Measurements from ENCODE around the gene RAB28. TPM values are rescaled to one million over a fixed set of nuclear protein-coding genes. Genes with fewer than 3 reads are reported as not detected.
A peak's percentile ranks its signal among the peaks of the same experiment; 100 is the strongest.

RAB28 gene
- total RNA-seq = 10 to 100 TPM; 16.3 to 27.7 TPM
- polyA plus RNA-seq = 10 to 100 TPM; 11.3 to 13.8 TPM
- long read RNA-seq, donor 1, transcript RAB28-202 (7 exons, 1,715 nt) = major isoform, 7 of 15 reads
- long read RNA-seq, donor 1, partial matches to known transcripts = 5 of 15 reads
- long read RNA-seq, donor 1, other reads (novel, unspliced or antisense) = 0 of 15 reads
- long read RNA-seq, donor 2, partial matches to known transcripts = 6 of 10 reads
- long read RNA-seq, donor 2, other reads (novel, unspliced or antisense) = 0 of 10 reads
- long read RNA-seq, donor 3, transcript RAB28-202 (7 exons, 1,715 nt) = major isoform, 5 of 7 reads
- long read RNA-seq, donor 3, partial matches to known transcripts = 0 of 7 reads
- long read RNA-seq, donor 3, other reads (novel, unspliced or antisense) = 0 of 7 reads
- long read RNA-seq, donor 4, partial matches to known transcripts = 0 of 4 reads
- long read RNA-seq, donor 4, other reads (novel, unspliced or antisense) = 0 of 4 reads
- long read RNA-seq, donor 5, transcript RAB28-202 (7 exons, 1,715 nt) = major isoform, 9 of 31 reads
- long read RNA-seq, donor 5, partial matches to known transcripts = 20 of 31 reads
- long read RNA-seq, donor 5, other reads (novel, unspliced or antisense) = 0 of 31 reads

GRCh38 chr4:13484122-13484748, at the start of gene RAB28:
RAB28 (minus strand) TSS chr4:13484340.
- TF ChIP-seq, protein P1, sequence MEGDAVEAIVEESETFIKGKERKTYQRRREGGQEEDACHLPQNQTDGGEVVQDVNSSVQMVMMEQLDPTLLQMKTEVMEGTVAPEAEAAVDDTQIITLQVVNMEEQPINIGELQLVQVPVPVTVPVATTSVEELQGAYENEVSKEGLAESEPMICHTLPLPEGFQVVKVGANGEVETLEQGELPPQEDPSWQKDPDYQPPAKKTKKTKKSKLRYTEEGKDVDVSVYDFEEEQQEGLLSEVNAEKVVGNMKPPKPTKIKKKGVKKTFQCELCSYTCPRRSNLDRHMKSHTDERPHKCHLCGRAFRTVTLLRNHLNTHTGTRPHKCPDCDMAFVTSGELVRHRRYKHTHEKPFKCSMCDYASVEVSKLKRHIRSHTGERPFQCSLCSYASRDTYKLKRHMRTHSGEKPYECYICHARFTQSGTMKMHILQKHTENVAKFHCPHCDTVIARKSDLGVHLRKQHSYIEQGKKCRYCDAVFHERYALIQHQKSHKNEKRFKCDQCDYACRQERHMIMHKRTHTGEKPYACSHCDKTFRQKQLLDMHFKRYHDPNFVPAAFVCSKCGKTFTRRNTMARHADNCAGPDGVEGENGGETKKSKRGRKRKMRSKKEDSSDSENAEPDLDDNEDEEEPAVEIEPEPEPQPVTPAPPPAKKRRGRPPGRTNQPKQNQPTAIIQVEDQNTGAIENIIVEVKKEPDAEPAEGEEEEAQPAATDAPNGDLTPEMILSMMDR (IDR thresholded peaks at IDR 0.05; ENCODE audit: control extremely low read depth, extremely low read depth) = no peak
- Histone ChIP-seq H3K27me3 (ENCODE audit: control insufficient read depth in 3 of 3, insufficient read depth in 3 of 3, low read length in 2 of 3) (peaks cover 0 to 3% (median 2%) of the 10 kb centered on the region in 3 donors), H3K27ac (ENCODE audit: low read depth in 1 of 2, low read length in 1 of 2) (peak within 1 kb of the TSS; percentile 97 to 98), H3K4me1 (ENCODE audit: control insufficient read depth in 5 of 5, insufficient read depth in 5 of 5, low read length in 5 of 5) (peaks cover 0 to 22% (median 7%) of the 10 kb centered on the region in 5 donors), H3K9ac (ENCODE audit: insufficient read depth in 1 of 2, low read length in 2 of 2) (peak within 1 kb of the TSS; percentile 85 to 97), H3K4me3 (peak within 1 kb of the TSS; percentile 67), H3K36me3 (ENCODE audit: control insufficient read depth in 4 of 4, insufficient read depth in 4 of 4, low read length in 4 of 4) (peaks cover 0 to 2% (median 0%) of the 10 kb centered on the region in 4 donors), H3K9me3 (ENCODE audit: control insufficient read depth in 4 of 4, insufficient read depth in 3 of 4, low read length in 3 of 4) (no peaks in the 10 kb centered on the region)
- DNase-seq (peak; percentile 95 to 98 (median 98)), ATAC-seq (ENCODE audit: insufficient read depth, low FRiP score) (peak; percentile 100)
- WGBS, 2 donors = 0 to 1% methylated on average over 38 to 59 of the region's 59 CpGs

DNA sequence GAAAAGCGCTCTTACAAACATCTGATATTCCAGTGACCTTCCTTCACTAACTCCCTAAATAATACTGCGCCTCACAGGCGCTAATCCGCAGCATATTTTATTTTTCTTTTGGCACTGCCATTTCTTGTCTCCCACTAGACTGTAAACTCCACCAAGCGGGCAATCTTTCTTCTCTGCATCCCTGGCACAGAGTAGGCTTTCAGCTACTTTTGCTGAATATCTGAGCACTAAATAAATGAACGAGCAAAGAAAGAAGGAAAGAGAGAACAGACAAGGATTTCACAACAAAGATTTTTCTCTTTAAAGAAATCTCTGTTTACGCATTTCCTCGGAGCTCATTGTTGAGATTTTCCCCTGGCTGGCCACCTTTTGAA, 47.5 kb upstream of the RAB28 start:
- Histone ChIP-seq H3K9ac (ENCODE audit: insufficient read depth in 1 of 2, low read length in 2 of 2) (no peak overlapping the region), H3K4me1 (ENCODE audit: control insufficient read depth in 5 of 5, insufficient read depth in 5 of 5, low read length in 5 of 5) (peaks cover 0 to 15% (median 5%) of the 10 kb centered on the region in 5 donors), H3K36me3 (ENCODE audit: control insufficient read depth in 4 of 4, insufficient read depth in 4 of 4, low read length in 4 of 4) (no peaks in the 10 kb centered on the region), H3K4me3 (no peak overlapping the region), H3K27me3 (ENCODE audit: control insufficient read depth in 3 of 3, insufficient read depth in 3 of 3, low read length in 2 of 3) (peaks cover 33 to 98% (median 97%) of the 10 kb centered on the region in 3 donors), H3K27ac (ENCODE audit: low read depth in 1 of 2, low read length in 1 of 2) (no peak overlapping the region), H3K9me3 (ENCODE audit: control insufficient read depth in 4 of 4, insufficient read depth in 3 of 4, low read length in 3 of 4) (peaks cover 0 to 12% (median 0%) of the 10 kb centered on the region in 4 donors)
- TF ChIP-seq, protein P1 (IDR thresholded peaks at IDR 0.05; ENCODE audit: control extremely low read depth, extremely low read depth) = no peak
- DNase-seq = no peak
- WGBS, 2 donors = 23 to 27% methylated on average over 8 of the region's 8 CpGs
- ATAC-seq (ENCODE audit: insufficient read depth, low FRiP score) = no peak

GRCh38 chr4:13530823-13531624, 46.9 kb upstream of the RAB28 start:
- 3 to 5% methylated on average over 35 of the region's 35 CpGs for WGBS, 2 donors
- no peak overlapping the region for H3K4me3 ChIP-seq

More at GRCh38 chr4:13530823-13531624, 46.9 kb upstream of the RAB28 start:
- TF ChIP-seq, protein P1 (IDR thresholded peaks at IDR 0.05; ENCODE audit: control extremely low read depth, extremely low read depth) = no peak
- Histone ChIP-seq H3K36me3 (ENCODE audit: control insufficient read depth in 4 of 4, insufficient read depth in 4 of 4, low read length in 4 of 4) (no peaks in the 10 kb centered on the region), H3K27me3 (ENCODE audit: control insufficient read depth in 3 of 3, insufficient read depth in 3 of 3, low read length in 2 of 3) (peaks cover 33 to 98% (median 97%) of the 10 kb centered on the region in 3 donors), H3K27ac (ENCODE audit: low read depth in 1 of 2, low read length in 1 of 2) (no peak overlapping the region), H3K9ac (ENCODE audit: insufficient read depth in 1 of 2, low read length in 2 of 2) (no peak overlapping the region), H3K9me3 (ENCODE audit: control insufficient read depth in 4 of 4, insufficient read depth in 3 of 4, low read length in 3 of 4) (peaks cover 0 to 12% (median 0%) of the 10 kb centered on the region in 4 donors), H3K4me1 (ENCODE audit: control insufficient read depth in 5 of 5, insufficient read depth in 5 of 5, low read length in 5 of 5) (peaks cover 0 to 15% (median 5%) of the 10 kb centered on the region in 5 donors)
- DNase-seq = no peak
- ATAC-seq (ENCODE audit: insufficient read depth, low FRiP score) = no peak

All from lung (tissue), 16 donors.